GM18867 (cell line): Measurements from ENCODE around the gene CDK14.
A peak's percentile ranks its signal among the peaks of the same experiment; 100 is the strongest.
"Not testable (repeated sequence)": the region's sequence is repeated elsewhere in the genome, so short reads cannot be mapped to it uniquely, and the experiment has no call there.

ENCODE experiments used
- ATAC-seq: cut with Tn5 transposase; IDR thresholded peaks from one replicate; pipeline ENCODE4 v1.9.1; 2021; ENCODE audit warnings: mild to moderate bottlenecking, moderate library complexity; ENCODE audit not compliant: unreplicated experiment

CDK14 gene

GRCh38 chr7:91135300-91135699 lies 539.2 kb downstream of the CDK14 start:
- no peak for ATAC-seq

GRCh38 chr7:91135703-91136430 lies 539.7 kb downstream of the CDK14 start:
- ATAC-seq, result no peak

- ATAC-seq, result no peak
Observed at GRCh38 chr7:91137153-91137787, 541.1 kb downstream of the CDK14 start.

GRCh38 chr7:91137788-91138368 lies 541.8 kb downstream of the CDK14 start:
- ATAC-seq, result no peak

- ATAC-seq, result no peak
Observed at GRCh38 chr7:91140286-91140685, 544.2 kb downstream of the CDK14 start.

- no peak for ATAC-seq
Observed at GRCh38 chr7:91140982-91141381, 544.9 kb downstream of the CDK14 start.

GRCh38 chr7:91142743-91143142 lies 546.6 kb downstream of the CDK14 start:
- ATAC-seq, result no peak

- no peak for ATAC-seq
Observed at GRCh38 chr7:91149341-91150246, 553.5 kb downstream of the CDK14 start.

- no peak for ATAC-seq
Observed at GRCh38 chr7:91151916-91152315, 555.8 kb downstream of the CDK14 start.

GRCh38 chr7:91156316-91157185 lies 560.4 kb downstream of the CDK14 start:
- ATAC-seq, result no peak

- ATAC-seq, result no peak
Observed at GRCh38 chr7:91157579-91158320, 561.6 kb downstream of the CDK14 start.

- ATAC-seq, result no peak
Observed at GRCh38 chr7:91162436-91162835, 566.3 kb downstream of the CDK14 start.

GRCh38 chr7:91164506-91164905 lies 568.4 kb downstream of the CDK14 start:
- ATAC-seq, result no peak

- ATAC-seq, result peak; percentile 76
Observed at GRCh38 chr7:91165006-91165845, 569.1 kb downstream of the CDK14 start.

- ATAC-seq, result peak; percentile 37
Observed at GRCh38 chr7:91165846-91166230, 569.7 kb downstream of the CDK14 start.

- ATAC-seq, result no peak
Observed at GRCh38 chr7:91168871-91169829, 573.0 kb downstream of the CDK14 start.

GRCh38 chr7:91169830-91170191 lies 573.7 kb downstream of the CDK14 start:
- ATAC-seq, result no peak

- not testable (repeated sequence) for ATAC-seq
Observed at GRCh38 chr7:91173265-91173664, 577.1 kb downstream of the CDK14 start.
